NCI-H345 (cell line): ENCODE data around the gene HM13.
"Not testable (repeated sequence)": the region's sequence is repeated elsewhere in the genome, so short reads cannot be mapped to it uniquely, and the experiment has no call there.

Experiments used
- DNase-seq: peaks from one replicate; lab custom pipeline; 2025; lab: John Stamatoyannopoulos, UW

Gene HM13

DNA sequence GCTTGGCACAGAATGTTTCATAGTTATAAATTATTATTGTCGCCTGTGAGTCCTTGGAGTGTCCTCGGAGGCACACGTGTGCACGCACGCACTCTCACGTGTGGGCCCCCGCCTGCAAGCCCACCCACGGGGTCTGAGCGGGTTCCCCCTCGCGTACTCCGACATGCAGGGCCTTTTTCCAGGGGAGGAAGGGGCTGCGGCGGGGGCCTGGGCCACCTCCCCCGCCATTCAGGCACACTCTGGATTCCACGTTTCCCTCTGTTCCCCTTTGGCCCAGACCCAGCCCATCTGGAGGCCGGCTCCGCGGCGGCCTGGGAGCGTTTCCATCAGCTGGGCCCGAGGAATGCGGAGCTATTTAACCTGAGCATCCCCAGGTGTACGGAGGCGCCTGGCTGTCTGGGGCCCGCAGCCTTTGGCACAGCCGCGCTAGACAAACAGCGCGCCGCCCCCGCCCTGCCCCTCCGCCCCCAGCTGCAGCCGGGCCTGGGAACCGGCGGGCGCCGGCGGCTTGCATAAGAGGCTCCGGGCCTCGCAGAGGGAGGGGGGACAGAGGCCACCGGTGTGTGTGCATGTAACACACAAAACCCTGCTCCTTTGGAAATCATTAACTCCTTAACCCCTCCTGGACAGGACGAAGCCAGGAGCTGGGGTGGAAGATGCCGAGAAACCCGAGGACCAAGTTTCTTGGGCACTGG, 94.2 kb downstream of the HM13 start:
- peak; percentile 91 for DNase-seq

DNA sequence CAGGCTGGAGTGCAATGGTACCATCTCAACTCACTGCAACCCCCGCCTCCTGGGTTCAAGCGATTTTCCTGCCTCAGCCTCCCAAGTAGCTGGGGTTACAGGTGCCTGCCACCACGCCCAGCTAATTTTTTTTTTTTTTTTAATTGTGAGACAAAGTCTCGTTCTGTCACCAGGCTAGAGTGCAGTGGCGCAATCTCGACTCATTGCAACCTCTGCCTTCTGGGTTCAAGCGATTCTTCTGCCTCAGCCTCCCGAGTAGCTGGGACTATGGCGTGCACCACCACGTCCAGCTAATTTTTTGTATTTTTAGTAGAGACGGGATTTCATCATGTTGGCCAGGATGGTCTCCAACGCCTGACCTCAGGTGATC, 98.0 kb downstream of the HM13 start:
- not testable (repeated sequence) for DNase-seq

DNA sequence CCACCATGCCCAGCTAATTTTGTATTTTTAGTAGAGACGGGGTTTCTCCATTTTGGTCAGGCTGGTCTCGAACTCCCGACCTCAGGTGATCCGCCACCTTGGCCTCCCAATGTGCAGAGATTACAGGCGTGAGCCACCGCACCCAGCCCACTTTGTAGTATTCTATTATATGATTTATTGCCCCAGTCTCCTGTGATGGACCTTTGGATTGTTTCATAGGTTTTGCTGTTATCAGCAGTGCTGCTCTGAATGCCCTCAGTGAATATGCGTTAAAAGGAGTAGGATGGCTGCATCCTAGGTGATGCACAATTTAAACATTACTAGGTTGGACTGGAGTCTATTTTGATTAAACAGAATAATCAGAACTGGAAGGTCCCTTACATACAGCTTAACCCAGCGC, 101.2 kb downstream of the HM13 start:
- DNase-seq = no peak

DNA sequence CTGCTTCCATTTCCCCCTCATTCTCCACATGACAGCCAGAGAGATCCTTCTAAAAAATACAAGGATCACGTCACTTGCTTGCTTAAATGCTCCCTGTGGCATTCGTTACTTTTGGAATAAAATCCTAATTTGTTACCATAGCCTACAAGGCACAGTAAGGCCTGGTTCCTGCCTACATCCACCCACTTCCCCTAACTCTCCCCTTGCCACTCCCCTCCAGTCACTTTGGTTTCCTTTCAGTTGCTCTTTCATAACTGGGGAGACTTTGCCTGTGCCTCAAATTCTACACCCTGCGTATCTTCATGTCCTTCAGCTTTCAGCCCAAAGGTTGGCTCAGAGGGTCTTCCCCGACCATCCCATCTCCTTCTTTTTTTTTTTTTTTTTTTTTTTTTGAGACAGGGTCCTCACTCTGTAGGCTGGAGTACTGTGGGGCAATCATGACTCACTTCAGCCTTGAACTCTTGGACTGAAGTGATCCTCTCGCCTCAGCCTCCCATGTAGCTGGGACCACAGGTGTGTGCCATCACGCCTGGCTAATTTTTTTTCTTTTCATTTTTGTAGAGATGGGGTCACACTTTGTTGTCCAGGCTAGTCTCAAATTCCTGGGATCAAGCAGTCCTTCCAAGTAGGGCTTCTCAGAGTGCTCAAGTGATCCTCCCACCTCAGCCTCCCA, 103.3 kb downstream of the HM13 start:
- no peak for DNase-seq
